Right cardiac atrium (tissue), 5 donors: Measurements from ENCODE around the gene NFATC2. TPM values are rescaled to one million over a fixed set of nuclear protein-coding genes. Genes with fewer than 3 reads are reported as not detected.

Source experiments
- ATAC-seq, 2 donors: fragments of 200-7000 bp; cut with Tn5 transposase; one replicate each; pipeline versions ENCODE4 v1.8.0 to v1.9.1; 2020; ENCODE audit warnings: moderate library complexity in 2 of 2, mild to moderate bottlenecking in 1 of 2
- DNase-seq, 3 donors: peaks; one replicate each; pipeline ENCODE4 v3.0.0-alpha.2; 2020
- H3K27ac ChIP-seq: one replicate; pipeline ENCODE4 v1.5.1; 2013; ENCODE audit warnings: mild to moderate bottlenecking, low read length, control low read depth, moderate library complexity
- H3K27me3 ChIP-seq: one replicate; pipeline ENCODE4 v1.6.1; 2013; ENCODE audit not compliant: control insufficient read depth, insufficient read depth
- H3K4me1 ChIP-seq: one replicate; pipeline ENCODE4 v1.6.1; 2013; ENCODE audit warnings: low read length; ENCODE audit not compliant: control insufficient read depth, insufficient read depth
- H3K4me3 ChIP-seq: one replicate; pipeline ENCODE4 v1.5.1; 2013; ENCODE audit warnings: low read length, control low read depth
- H3K9me3 ChIP-seq: one replicate; pipeline ENCODE4 v1.6.1; 2013; ENCODE audit warnings: low read length; ENCODE audit not compliant: control insufficient read depth
- WGBS: extraction: QIAGEN DNeasy Blood & Tissue Kit; methylation state at CpG from one replicate; pipeline ENCODE4 v1.1.7; 2013; 5-methylcytosine and 5-hydroxymethylcytosine counted together
- intact Hi-C, 4 donors: fragments of 100-400 bp; cut with DNase I; formaldehyde crosslinking; loops; one replicate each; pipeline versions ENCODE4 v1.11.0 to v1.14.0; 2022 to 2023
- polyA plus RNA-seq: library from polyadenylated mRNA; stranded (reverse); fragments of 200-250 nt; gene quantifications from one replicate; pipeline ENCODE4 v1.2.3, GENCODE V29; 2013
- total RNA-seq, 4 donors: library from RNA; stranded (reverse); fragmentation: NEBNext Ultra II Directional; extraction: Animal tissue kit (Norgen Biotek cat#: 25700); gene quantifications; one replicate each; pipeline ENCODE4 v1.2.1, GENCODE V29; 2021
- donor health status: healthy with polysubstance abuse.
- donor health status: DM: no; HTN: yes; CAD: no.
- donor health status: DM: no; HTN: no; CAD: no.
- donor health status: DM: no; HTN: yes; CAD: no; lungs with severe emphysema.
- donor health status: DM: yes; HTN: yes; CAD: no.

The NFATC2 gene
- total and polyA plus RNA-seq, 5 donors, result 2.8 to 13.3 (median 8.2) TPM

DNA sequence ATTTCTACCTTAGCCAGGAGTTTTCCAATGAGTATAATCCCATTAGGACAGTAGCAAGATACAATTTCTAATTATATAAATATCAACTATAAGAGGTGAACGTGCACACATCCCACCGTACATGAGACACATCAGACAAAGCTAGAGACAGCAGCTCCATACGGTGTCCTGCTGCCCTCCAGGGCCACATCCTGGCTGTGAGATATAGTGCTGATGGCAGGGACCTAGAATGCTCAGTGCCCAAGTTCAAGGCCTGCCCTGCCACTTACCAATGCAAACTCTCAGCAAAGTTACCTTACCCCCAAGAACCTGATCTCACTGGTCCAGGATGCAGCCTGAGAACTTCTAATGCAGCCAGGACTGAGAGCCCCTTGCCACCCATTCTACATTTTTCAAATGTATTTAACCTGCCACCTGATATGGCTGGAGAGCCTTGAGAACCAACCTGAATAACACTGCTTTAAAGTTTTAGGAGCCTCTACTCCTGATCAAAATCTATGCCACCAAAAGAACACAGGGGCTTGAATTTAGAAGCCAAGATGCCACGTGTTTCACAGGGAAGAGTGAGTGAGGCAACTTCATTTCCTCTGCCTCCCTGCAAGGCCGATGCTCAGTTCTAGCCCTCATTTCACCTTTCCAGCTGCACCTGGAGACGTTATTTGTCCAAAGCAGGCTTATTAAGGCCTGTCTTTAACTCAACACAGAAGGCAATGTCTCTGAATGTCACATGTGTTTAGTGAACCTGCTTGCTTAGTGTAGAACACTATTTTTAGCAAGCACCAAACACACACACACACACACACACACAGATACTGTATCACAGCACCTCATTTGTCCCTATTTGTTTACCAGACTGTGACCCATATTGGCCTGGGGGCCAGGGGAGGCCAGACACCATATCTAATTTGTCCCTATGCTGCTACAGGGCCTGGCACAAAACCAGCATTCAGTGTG, 6.1 kb downstream of the NFATC2 start:
- Histone ChIP-seq H3K27ac (peak overlapping the region; percentile 62), H3K9me3 (no peaks in the 10 kb centered on the region), H3K4me3 (no peak overlapping the region), H3K4me1 (peaks cover 13% of the 10 kb centered on the region), H3K27me3 (no peaks in the 10 kb centered on the region)
- 63% methylated on average over 6 of the region's 6 CpGs for WGBS
- intact Hi-C loops, result no loop called here
- DNase-seq, result no peak
- ATAC-seq, result no peak

DNA sequence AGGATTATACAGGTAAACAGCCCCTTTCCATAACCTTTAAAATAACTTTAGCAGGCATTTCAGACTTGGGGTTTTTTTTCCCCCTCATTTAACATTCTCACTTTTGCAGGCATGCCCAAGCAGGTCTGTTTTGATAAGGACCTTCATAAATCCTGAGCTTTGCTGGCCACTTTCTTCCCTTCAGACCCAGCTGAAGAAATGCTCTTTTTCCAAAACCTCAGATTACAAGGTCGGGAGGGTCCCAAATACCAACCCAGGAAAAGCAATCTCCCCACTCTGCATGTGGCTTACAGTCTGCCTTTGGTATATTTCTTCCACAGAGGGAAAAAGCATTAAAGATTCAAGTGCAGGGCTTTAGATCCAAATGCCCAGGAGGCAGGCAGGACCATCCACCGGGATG, 6.8 kb downstream of the NFATC2 start:
- intact Hi-C loops, result no loop called here
- no peaks in the 10 kb centered on the region for H3K9me3 ChIP-seq
- 72% methylated on average over 2 of the region's 2 CpGs for WGBS
- no peak for DNase-seq
- peaks cover 13% of the 10 kb centered on the region for H3K4me1 ChIP-seq
- no peak for ATAC-seq
- no peaks in the 10 kb centered on the region for H3K27me3 ChIP-seq
- H3K4me3 ChIP-seq, result no peak overlapping the region
- no peak overlapping the region for H3K27ac ChIP-seq

DNA sequence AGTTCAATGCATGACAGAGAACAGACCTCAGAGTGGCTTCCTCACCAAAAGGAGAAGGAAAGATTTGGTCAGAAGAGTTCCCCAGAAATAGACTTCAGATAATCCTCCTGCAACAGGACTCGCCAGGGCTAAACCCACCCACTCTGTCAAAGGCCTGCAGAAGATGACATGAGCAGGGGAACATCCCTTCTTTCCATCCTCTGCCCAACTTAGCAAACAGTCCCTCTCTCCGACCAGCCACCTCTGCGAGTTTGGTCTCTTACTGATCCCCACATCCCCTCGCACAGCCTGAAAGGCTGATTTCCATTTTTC, 7.5 kb downstream of the NFATC2 start:
- Histone ChIP-seq H3K27ac (no peak overlapping the region), H3K4me1 (peaks cover 13% of the 10 kb centered on the region), H3K4me3 (no peak overlapping the region), H3K27me3 (no peaks in the 10 kb centered on the region), H3K9me3 (no peaks in the 10 kb centered on the region)
- intact Hi-C loops, result no loop called here
- ATAC-seq (no peak), DNase-seq (no peak)
- WGBS, result 72% methylated on average over 4 of the region's 4 CpGs

- ATAC-seq (peak in 1 of 2 donors; percentile 19), DNase-seq (no peak)
- Histone ChIP-seq H3K4me3 (no peak overlapping the region), H3K27me3 (no peaks in the 10 kb centered on the region), H3K9me3 (no peaks in the 10 kb centered on the region), H3K4me1 (peaks cover 13% of the 10 kb centered on the region), H3K27ac (peak overlapping the region; percentile 90)
- intact Hi-C loops, result no loop called here
- 70% methylated on average over 19 of the region's 19 CpGs for WGBS
Observed at GRCh38 chr20:51533291-51534172, 9.0 kb downstream of the NFATC2 start.

GRCh38 chr20:51532577-51533191, 9.8 kb downstream of the NFATC2 start:
- ATAC-seq (peak; percentile 69 to 70), DNase-seq (peak; percentile 64 to 83 (median 82))
- H3K4me1 ChIP-seq, result peaks cover 13% of the 10 kb centered on the region
- no peak overlapping the region for H3K4me3 ChIP-seq
- H3K27me3 ChIP-seq, result no peaks in the 10 kb centered on the region
- H3K9me3 ChIP-seq, result no peaks in the 10 kb centered on the region
- intact Hi-C loops, result no loop called here
- peak overlapping the region; percentile 90 for H3K27ac ChIP-seq
- 53% methylated on average over 24 of the region's 24 CpGs for WGBS

DNA sequence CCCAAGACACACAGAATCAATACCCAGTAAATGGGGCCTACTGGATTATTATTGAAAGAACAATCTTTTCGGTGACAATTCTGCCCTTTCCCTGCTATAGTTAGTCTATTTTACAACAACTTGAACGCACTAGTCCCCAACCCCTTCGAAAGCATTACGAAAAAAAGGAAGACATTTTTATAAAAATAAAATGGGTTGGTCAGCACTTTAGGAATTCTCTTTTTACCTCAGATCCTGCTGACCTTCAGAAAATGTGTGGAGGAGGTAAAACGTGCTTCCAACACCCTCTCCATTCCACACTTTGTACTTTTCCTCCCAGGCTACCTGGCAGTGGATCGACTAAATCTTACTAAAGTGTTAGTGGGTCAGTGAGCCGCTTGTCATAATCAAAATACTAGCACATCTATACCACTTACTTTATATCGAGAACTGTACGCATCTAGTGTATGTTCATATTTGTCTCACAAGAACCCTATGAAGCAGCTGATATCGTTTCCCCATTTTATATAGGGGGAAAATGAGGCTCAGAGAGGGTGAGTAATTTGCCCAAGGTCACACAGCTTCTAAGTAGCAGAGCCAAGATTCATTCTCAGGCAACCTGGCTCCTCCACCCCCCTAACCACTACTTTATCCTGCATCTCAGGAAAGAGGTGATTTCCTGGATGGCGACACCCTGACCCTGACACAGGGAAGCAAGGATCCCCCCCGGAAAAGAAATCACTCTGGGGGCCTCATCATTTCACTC, 10.6 kb downstream of the NFATC2 start:
- no peak for DNase-seq
- Histone ChIP-seq H3K27me3 (no peaks in the 10 kb centered on the region), H3K27ac (peak overlapping the region; percentile 90), H3K9me3 (no peaks in the 10 kb centered on the region), H3K4me1 (peaks cover 11% of the 10 kb centered on the region), H3K4me3 (no peak overlapping the region)
- intact Hi-C loops, result no loop called here
- WGBS, result 77% methylated on average over 12 of the region's 12 CpGs
- no peak for ATAC-seq

- peaks cover 5% of the 10 kb centered on the region for H3K4me1 ChIP-seq
- intact Hi-C loops, result no loop called here
Observed at GRCh38 chr20:51531141-51531710, 11.3 kb downstream of the NFATC2 start.

GRCh38 chr20:51529758-51530157, 12.8 kb downstream of the NFATC2 start:
- Histone ChIP-seq H3K4me1 (peaks cover 4% of the 10 kb centered on the region), H3K27me3 (no peaks in the 10 kb centered on the region), H3K9me3 (no peaks in the 10 kb centered on the region), H3K4me3 (no peak overlapping the region), H3K27ac (no peak overlapping the region)
- 84% methylated on average over 5 of the region's 5 CpGs for WGBS
- ATAC-seq (no peak), DNase-seq (peak in 1 of 3 donors; percentile 76)
- intact Hi-C loops, result no loop called here

More at GRCh38 chr20:51531141-51531710, 11.3 kb downstream of the NFATC2 start:
- 88% methylated on average over 11 of the region's 11 CpGs for WGBS
- Histone ChIP-seq H3K9me3 (no peaks in the 10 kb centered on the region), H3K4me3 (no peak overlapping the region), H3K27me3 (no peaks in the 10 kb centered on the region), H3K27ac (peak overlapping the region; percentile 44)
- DNase-seq, result no peak
- no peak for ATAC-seq

DNA sequence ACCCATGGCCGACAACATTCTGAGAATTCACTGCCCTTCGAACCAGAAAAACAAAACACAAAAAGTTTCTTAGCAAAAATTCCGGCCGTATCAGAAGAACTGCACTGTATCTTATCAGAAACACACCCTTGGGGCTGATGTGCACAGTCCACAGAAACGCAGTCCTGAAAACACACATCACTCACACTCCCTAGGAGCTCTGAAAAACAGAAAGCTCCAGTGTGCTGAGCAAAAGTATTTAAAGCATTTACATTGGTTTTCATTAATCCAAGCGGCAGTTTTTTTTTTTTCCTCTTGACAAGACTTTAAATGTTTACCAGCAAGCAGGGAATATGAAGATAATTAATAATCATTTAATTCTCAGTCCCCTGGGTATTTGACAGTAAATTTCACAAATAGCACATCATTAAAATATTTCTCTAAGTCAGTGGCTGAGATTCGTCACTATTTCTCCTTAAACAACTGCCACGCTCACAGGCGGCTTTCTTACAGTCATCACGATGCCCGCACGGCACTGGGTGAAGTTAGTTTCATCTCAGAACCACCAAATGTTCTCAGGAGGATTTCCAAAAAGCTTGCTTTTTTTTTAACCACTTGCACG, 13.3 kb downstream of the NFATC2 start:
- Histone ChIP-seq H3K4me1 (peaks cover 4% of the 10 kb centered on the region), H3K27me3 (no peaks in the 10 kb centered on the region), H3K27ac (no peak overlapping the region), H3K9me3 (no peaks in the 10 kb centered on the region), H3K4me3 (no peak overlapping the region)
- intact Hi-C loops, result no loop called here
- WGBS, result 31% methylated on average over 13 of the region's 13 CpGs
- ATAC-seq (peak; percentile 36 to 40), DNase-seq (no peak)
